ENCODE measurements around the gene TRMT10B.
A peak's percentile ranks its signal among the peaks of the same experiment; 100 is the strongest.
"Not testable (repeated sequence)": the region's sequence is repeated elsewhere in the genome, so short reads cannot be mapped to it uniquely, and the experiment has no call there.

TRMT10B gene

DNA sequence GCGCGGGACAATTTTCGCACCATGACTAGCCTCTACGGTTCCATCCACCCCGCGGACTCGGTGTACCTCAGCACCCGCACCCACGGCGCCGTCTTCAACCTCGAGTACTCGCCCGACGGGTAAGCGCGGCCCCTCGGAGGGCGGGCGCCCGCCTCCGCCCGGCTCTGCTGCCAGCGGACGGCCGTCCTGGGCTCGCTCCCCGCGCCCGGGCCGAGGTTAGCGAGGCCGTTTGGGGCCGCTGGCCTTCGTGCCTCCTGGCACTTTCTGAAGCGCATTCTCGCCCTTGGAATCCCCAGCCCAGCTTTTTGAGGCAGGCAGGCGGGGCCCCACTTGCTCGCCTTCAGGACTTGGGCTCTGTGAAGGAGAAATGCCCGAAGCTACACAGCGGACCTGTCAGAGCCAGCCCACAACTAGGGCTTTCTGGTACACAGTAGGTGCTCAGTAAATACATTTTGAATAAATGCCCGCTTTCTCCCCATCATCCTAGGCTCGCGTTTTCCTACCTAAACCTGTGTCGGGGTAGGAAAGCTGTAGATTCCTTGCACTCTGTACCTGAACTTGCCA lies 47.8 kb downstream of the TRMT10B start:
- DNase-seq (ENCODE audit: low spot score): peak; percentile 38

DNA sequence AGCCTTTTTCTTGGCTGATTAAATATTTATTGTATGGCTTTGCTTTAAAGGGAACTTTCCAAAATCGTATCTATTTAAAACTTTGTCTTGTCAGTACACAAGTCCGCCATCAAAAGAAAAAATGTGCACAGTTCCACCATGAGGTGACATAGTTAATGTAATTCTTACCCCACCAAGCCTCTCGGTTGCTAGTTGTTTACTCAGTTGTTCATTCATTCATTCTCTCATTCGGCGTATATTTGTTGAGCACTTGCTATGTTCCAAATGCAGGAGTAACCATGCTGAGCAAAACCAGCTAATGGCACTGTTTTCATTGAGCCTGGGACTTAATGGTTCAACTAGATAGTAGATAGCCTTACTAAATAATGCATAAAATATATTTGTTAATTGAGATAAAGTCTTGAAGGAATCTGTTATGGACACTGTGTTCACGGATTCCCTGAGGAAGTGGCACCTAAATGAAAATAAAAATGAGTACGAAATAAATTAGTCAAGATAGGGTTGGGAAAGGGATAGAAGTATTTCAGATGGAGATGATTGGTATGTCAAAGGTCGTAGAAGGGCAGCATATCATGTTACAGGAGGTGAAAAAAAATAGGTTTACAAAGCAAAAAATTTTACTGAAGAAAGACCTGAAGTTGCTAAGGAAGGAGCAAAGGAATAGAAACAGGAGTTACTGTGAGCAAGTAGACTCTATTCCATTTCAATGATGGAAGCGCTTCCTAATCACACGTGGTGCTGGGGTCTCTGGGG lies 48.5 kb downstream of the TRMT10B start:
- DNase-seq (ENCODE audit: low spot score): no peak

DNA sequence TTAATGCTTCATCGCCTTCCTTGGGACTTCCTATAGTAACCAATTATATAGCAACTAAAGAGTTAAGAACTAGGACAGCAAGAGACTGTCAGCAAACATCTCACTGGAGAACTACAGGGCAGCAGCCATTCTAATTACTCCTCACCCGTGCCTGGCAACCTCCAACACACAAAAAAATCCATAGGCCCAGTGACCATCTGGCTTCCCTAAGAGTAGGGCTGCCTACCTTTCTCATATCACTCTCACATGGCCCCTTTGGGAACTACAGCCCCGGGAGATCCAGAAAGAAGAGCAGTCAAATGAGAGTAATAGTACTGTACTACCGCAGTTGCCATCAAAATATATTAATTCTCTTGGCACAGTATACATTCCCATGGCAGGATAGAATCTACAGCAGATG lies 52.7 kb downstream of the TRMT10B start:
- no peak for DNase-seq (ENCODE audit: low spot score)

DNA sequence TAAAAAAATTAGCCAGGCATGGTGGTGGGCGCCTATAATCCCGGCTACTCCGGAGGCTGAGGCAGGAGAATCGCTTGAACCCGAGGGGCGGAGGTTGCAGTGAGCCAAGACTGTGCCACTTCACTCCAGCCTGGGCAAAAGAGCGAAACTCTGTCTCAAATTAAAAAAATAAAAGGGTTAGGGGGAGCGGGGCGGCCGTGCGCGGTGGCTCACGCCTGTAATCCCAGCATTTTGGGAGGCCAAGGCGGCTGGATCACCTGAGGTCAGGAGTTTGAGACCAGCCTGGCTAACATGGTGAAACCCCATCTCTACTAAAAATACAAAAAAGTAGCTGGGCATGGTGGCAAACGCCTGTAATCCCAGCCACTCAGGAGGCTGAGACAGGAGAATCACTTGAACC lies 56.1 kb downstream of the TRMT10B start:
- DNase-seq (ENCODE audit: low spot score): not testable (repeated sequence)

DNA sequence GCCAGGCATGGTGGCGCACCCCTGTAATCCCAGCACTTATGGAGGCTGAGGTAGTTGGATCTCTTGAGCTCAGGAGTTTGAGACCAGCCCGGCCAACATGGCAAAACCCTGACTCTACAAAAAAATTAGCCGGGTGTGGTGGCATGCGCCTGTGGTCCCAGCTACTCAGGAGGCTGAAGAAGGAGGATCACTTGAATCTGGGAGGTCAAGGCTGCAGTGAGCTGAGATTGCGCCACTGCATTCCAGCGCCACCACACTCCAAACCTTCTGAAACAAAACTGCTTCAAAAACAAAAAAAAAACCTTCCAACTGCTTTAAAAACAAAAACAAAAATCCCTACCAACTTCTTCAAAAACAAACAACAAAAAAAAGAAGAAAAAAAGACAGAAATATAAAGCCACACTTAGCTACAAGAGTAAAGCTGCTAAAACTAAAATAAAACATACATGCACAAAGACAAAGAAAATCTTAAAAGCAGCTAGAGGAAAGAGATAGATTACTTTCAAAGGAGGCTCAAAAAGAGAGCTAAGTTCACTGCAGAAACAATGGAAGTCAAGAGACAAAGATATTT lies 58.4 kb downstream of the TRMT10B start:
- DNase-seq (ENCODE audit: low spot score): no peak

DNA sequence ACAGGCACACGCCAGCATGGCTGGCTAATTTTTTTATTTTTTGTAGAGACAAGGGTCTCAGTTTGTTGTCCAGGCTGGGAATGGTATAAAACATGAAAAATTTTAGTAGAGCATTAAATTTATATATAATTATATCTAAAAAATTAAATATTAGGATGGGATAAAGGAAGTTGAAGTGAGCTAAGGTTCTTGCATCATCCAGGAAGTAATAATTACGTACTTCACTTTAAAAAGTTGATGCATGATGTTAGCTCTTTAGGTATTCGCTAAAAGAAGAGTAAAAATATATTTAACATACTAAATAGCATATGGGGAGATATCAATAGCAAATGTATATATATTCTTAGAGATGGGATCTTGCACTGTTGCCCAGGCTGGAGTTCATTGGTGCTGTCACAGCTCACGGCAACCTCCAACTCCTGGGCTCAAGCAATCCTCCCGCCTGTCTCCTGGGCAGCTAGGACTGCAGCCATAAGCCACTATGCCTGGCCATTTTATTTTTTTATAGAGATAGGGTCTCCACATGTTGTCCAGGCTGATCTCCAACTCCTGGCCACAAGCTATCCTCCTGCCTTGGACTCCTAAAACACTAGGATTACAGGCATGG lies 59.3 kb downstream of the TRMT10B start:
- DNase-seq (ENCODE audit: low spot score): no peak

DNA sequence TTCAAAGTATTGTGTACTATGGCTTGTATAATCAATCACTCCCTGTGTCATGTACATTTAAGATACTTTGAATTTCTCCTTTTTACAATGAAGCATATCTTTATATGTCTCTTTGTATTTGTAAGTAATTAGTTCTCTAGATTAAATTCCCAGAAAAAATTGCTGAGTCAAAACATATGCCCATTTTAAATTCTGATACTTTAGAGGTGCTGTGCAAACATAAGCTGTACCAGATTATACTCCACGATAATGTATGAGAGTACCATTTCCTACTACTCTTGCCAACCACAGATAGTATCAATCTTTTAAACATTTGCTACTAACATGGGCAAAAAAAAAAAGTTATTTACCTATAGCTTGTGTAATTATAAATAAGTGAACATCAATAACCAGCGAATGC lies 65.2 kb downstream of the TRMT10B start:
- DNase-seq (ENCODE audit: low spot score): no peak

DNA sequence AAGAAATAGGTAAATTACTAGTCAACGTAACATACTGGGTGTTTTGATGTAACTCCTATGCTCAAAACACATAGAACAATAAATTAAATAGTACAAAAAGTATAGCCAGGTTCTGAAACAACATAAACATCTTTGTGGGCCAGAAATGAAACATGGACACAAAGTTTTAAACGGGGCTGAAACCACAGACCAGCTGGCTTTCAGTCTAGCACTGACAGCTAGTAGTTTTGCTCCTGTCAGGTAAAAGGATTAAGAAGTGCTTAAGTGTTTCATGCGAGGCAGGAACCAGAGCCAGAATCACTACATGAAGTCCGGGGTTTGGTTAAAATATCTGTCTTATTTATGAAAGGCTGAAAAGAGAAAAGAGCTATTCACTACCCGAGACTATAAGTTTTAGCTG lies 66.5 kb downstream of the TRMT10B start:
- DNase-seq (ENCODE audit: low spot score): no peak

DNA sequence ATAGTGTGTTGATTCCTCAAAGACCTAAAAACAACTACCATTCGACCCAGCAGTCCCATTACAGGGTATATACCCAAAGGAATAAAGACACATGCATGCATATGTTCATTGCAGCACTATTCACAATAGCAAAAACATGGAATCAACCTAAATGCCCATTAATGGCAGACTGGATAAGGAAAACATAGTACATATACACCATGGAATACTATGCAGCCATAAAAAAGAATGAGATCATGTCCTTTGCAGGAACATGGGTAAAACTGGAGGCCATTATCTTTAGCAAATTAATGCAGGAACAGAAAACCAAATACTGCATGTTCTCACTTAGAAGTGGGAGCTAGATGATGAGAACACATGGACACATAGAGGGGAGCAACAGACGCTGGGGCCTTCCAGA lies 71.6 kb downstream of the TRMT10B start:
- DNase-seq (ENCODE audit: low spot score): not testable (repeated sequence)

DNA sequence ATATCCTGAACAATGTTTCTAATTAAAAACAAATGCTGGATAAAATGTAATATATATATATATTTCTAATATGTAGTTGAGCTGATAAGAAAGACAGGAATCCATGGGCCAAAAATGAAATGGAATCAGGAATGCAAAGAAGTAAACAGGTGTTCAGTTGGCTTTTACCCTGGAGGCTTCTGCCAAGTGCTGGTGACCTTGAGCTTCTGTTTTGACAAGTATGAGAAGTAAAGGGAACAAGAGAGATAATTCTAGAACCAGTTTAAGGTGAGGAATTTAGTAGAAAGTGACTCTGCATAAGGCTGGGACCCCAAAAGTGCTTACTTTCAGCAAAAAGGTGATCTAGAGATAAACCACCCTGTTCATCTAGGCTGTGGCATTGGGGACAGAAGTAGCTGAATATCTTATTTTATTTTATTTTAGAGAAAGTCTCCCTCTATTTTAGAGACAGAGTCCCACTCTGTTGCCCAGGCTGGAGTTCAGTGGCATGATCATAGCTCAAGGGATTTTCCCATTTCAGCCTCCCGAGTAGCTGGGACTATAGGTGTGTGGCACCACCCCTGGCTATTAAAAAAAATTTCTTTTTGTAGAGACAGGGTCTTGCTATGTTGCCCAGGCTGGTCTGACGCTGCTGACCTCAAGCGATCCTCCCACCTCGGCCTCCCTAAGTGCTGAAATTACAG lies 74.0 kb downstream of the TRMT10B start:
- no peak for DNase-seq (ENCODE audit: low spot score)

Data from hematopoietic multipotent progenitor cell treated with erythropoietin and hydrocortisone succinate and interleukin-3 and kit ligand, for 17 days (in vitro differentiated cells).